Tibial nerve (tissue), 4 donors: ENCODE data around the gene NFATC2. TPM values are rescaled to one million over a fixed set of nuclear protein-coding genes. Genes with fewer than 3 reads are reported as not detected.

Experiments used
- DNase-seq, 2 donors: peaks; one replicate each; pipeline ENCODE4 v3.0.0-alpha.2; 2019; ENCODE audit warnings: low spot score in 2 of 2
- H3K27ac ChIP-seq, 4 donors: fragments of 200-600 bp; sonication (generic) in 3 of 4; one replicate each; pipeline ENCODE4 v1.5.1; 2017 to 2019; ENCODE audit warnings: mild to moderate bottlenecking in 1 of 4
- H3K27me3 ChIP-seq, 2 donors: fragments of 200-600 bp; sonication (generic) in 1 of 2; one replicate each; pipeline versions ENCODE4 v1.5.1 to v1.6.0; 2017 to 2019
- H3K36me3 ChIP-seq, 3 donors: fragments of 200-600 bp; sonication (generic); one replicate each; pipeline ENCODE4 v1.5.1; 2018 to 2019
- H3K4me1 ChIP-seq, 4 donors: fragments of 200-600 bp; sonication (generic) in 3 of 4; one replicate each; pipeline ENCODE4 v1.5.1; 2017 to 2019
- H3K4me3 ChIP-seq, 4 donors: fragments of 200-600 bp; sonication (generic) in 3 of 4; one replicate each; pipeline ENCODE4 v1.5.1; 2017 to 2019; ENCODE audit warnings: mild to moderate bottlenecking in 1 of 4, moderate library complexity in 1 of 4
- H3K9me3 ChIP-seq, 4 donors: fragments of 200-600 bp; sonication (generic) in 3 of 4; one replicate each; pipeline ENCODE4 v1.5.1; 2017 to 2019
- CTCF ChIP-seq, 5 experiments: fragments of 200-600 bp in 3 of 5; fragments of 450-650 bp in 2 of 5; sonication (generic) in 3 of 5; IDR thresholded peaks; one replicate each; pipeline ENCODE4 v1.5.1; 2016 to 2019; ENCODE audit warnings: antibody characterized with exemption in 5 of 5, mild to moderate bottlenecking in 3 of 5, moderate library complexity in 2 of 5
- EP300 ChIP-seq, 2 donors: sonication (generic); formaldehyde crosslinking; IDR thresholded peaks; one replicate each; pipeline ENCODE4 v1.6.1; 2017; ENCODE audit warnings: antibody characterized with exemption in 2 of 2, mild to moderate bottlenecking in 1 of 2
- POLR2A ChIP-seq, 2 donors: fragments of 450-650 bp; IDR thresholded peaks; one replicate each; pipeline ENCODE4 v1.6.1; 2017; ENCODE audit warnings: antibody characterized with exemption in 2 of 2, mild to moderate bottlenecking in 2 of 2, moderate library complexity in 2 of 2
- WGBS, 2 donors: methylation state at CpG; one replicate each; pipeline ENCODE4 v1.1.5; 2018; 5-methylcytosine and 5-hydroxymethylcytosine counted together
- total RNA-seq, 4 donors: library from RNA; depleted of rRNA; stranded (reverse); fragments of >200 nt; gene quantifications; one replicate each; pipeline ENCODE4 v1.1.0, GENCODE V29; 2016

The NFATC2 gene
- total RNA-seq, 4 donors from 2014 or later = 6.0 to 11.5 (median 7.7) TPM

DNA sequence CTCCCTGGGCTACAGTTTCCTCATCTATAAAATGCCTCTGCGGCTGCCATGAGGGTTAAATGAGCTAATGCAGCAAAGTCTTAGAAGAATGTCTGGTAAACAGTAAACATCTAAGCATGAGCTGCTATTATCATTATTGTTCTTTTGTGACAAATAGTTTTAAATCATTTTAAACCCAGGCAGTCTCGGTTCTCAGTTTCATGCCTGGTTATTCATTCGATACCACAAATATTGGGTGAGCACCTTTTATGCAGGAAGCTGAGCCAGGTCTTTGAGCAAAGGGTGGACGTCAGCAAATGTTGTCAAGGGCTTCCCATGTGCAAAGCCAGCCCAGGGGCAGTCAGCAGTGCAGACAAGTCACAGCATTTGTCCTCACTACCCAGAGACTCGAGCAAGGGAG, 128.7 kb downstream of the NFATC2 start:
- H3K9me3 ChIP-seq = no peaks in the 10 kb centered on the region
- H3K4me3 ChIP-seq = no peak overlapping the region
- DNase-seq = no peak
- H3K27ac ChIP-seq = peak overlapping the region in 3 of 4 donors; percentile 78 to 92 (median 89)
- WGBS, 2 donors = 89 to 95% methylated on average over 5 of the region's 5 CpGs
- TF ChIP-seq POLR2A (IDR thresholded peaks at IDR 0.05) (no peak), CTCF (IDR thresholded peaks at IDR 0.05) (no peak), EP300 (IDR thresholded peaks at IDR 0.05) (no peak)
- H3K36me3 ChIP-seq = peaks cover 0 to 7% (median 5%) of the 10 kb centered on the region in 3 donors
- peaks cover 0 to 47% (median 31%) of the 10 kb centered on the region in 4 donors for H3K4me1 ChIP-seq
- H3K27me3 ChIP-seq = no peaks in the 10 kb centered on the region

DNA sequence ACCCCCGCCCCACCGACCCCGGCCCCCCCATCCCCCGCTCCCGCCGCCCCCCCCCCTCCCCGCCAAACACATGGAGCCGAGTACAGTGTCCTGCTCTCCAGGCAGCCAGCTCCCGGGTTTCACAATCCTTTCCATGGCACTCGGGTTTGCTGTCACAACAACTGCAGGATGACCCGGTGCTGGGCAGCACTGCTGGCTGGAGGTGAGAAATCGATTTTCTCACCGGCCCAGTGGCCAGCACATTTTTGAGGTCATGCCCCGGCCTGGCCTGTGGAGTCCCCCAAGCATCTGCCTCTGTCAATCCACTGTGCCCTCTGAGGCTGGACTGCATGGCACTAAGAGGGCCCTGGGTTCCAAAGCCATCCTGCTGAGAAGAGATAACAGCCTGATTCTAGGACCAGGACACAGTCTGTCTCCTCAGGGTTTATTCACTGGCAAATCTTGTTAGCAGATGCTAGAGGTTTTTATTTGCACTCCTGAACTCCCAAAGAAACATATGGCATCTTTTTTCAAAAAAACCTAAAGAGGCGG, 129.5 kb downstream of the NFATC2 start:
- WGBS, 2 donors = 35 to 49% methylated on average over 8 of the region's 15 CpGs
- Histone ChIP-seq H3K36me3 (peaks cover 0 to 7% (median 5%) of the 10 kb centered on the region in 3 donors), H3K4me1 (peaks cover 0 to 47% (median 31%) of the 10 kb centered on the region in 4 donors), H3K27me3 (no peaks in the 10 kb centered on the region), H3K27ac (peak overlapping the region; percentile 66 to 92 (median 84)), H3K4me3 (no peak overlapping the region), H3K9me3 (no peaks in the 10 kb centered on the region)
- no peak for DNase-seq
- no peak for TF ChIP-seq CTCF (IDR thresholded peaks at IDR 0.05)
- TF ChIP-seq POLR2A (IDR thresholded peaks at IDR 0.05) = no peak
- no peak for TF ChIP-seq EP300 (IDR thresholded peaks at IDR 0.05)

DNA sequence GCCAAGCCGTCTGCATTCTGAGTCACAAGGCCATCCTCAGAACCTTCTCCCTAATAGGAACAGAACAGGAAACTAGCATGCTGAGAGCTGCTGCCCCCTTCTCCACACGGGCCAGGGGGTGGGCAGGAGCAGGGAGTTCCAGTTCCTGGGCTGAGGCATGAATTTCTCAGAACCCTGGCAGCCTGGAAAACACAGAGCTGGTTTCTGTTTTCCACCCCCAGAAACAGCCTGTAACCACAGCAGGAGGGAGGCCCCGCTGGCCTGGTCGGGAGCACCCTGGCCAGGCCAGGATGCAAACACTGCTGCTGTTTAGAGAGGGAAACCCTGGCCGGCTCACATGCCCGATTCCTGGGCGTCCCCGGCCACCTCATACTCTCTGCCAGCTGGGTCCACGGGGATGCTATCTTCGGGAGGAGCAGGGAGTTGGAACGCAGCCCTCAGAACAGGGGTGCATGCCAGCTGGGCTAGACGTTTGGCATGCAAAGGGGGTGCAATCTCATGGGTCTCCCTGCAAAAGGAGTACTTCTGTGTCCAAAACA, 130.1 kb downstream of the NFATC2 start:
- H3K27me3 ChIP-seq = no peaks in the 10 kb centered on the region

GRCh38 chr20:51411870-51412269, 130.6 kb downstream of the NFATC2 start:
- 100% methylated on average over 1 of the region's 1 CpG for WGBS, 2 donors
- Histone ChIP-seq H3K27ac (peak overlapping the region; percentile 66 to 92 (median 84)), H3K4me3 (no peak overlapping the region), H3K36me3 (peaks cover 0 to 12% (median 5%) of the 10 kb centered on the region in 3 donors), H3K4me1 (peaks cover 0 to 45% (median 31%) of the 10 kb centered on the region in 4 donors), H3K9me3 (no peaks in the 10 kb centered on the region), H3K27me3 (no peaks in the 10 kb centered on the region)
- DNase-seq = no peak
- TF ChIP-seq CTCF (IDR thresholded peaks at IDR 0.05) (no peak), EP300 (IDR thresholded peaks at IDR 0.05) (no peak), POLR2A (IDR thresholded peaks at IDR 0.05) (no peak)

More for the DNA sequence above, 130.1 kb downstream of the NFATC2 start:
- Histone ChIP-seq H3K9me3 (no peaks in the 10 kb centered on the region), H3K4me1 (peaks cover 0 to 45% (median 31%) of the 10 kb centered on the region in 4 donors), H3K36me3 (peaks cover 0 to 11% (median 5%) of the 10 kb centered on the region in 3 donors), H3K4me3 (peak overlapping the region in 2 of 4 donors; percentile 3 to 13), H3K27ac (peak overlapping the region; percentile 66 to 92 (median 84))
- 5 to 12% methylated on average over 11 to 12 of the region's 12 CpGs for WGBS, 2 donors
- no peak for DNase-seq
- TF ChIP-seq CTCF (IDR thresholded peaks at IDR 0.05) (no peak), POLR2A (IDR thresholded peaks at IDR 0.05) (no peak), EP300 (IDR thresholded peaks at IDR 0.05) (peak in 1 of 2 donors; percentile 91)

GRCh38 chr20:51410586-51411325, 131.8 kb downstream of the NFATC2 start:
- Histone ChIP-seq H3K4me3 (no peak overlapping the region), H3K4me1 (peaks cover 0 to 45% (median 31%) of the 10 kb centered on the region in 4 donors), H3K36me3 (peaks cover 0 to 18% (median 5%) of the 10 kb centered on the region in 3 donors), H3K27ac (peak overlapping the region in 3 of 4 donors; percentile 67 to 89 (median 78)), H3K9me3 (no peaks in the 10 kb centered on the region), H3K27me3 (no peaks in the 10 kb centered on the region)
- no peak for DNase-seq
- no peak for TF ChIP-seq EP300 (IDR thresholded peaks at IDR 0.05)
- TF ChIP-seq CTCF (IDR thresholded peaks at IDR 0.05) = no peak
- TF ChIP-seq POLR2A (IDR thresholded peaks at IDR 0.05) = no peak
- 91 to 98% methylated on average over 4 of the region's 4 CpGs for WGBS, 2 donors
